Testis (tissue), 2 donors: ENCODE data around the gene CTPS1.

Source experiments
- CTCF ChIP-seq, 3 experiments: fragments of 450-650 bp in 2 of 3; fragments of 200-600 bp in 1 of 3; sonication (generic) in 1 of 3; IDR thresholded peaks; one replicate each; pipeline ENCODE4 v1.5.1; 2016 to 2019; ENCODE audit warnings: antibody characterized with exemption in 3 of 3, mild to moderate bottlenecking in 2 of 3, moderate library complexity in 1 of 3
- POLR2A ChIP-seq: fragments of 450-650 bp; IDR thresholded peaks from one replicate; pipeline ENCODE4 v1.6.1; 2017; ENCODE audit warnings: antibody characterized with exemption, mild to moderate bottlenecking, moderate library complexity

DNA sequence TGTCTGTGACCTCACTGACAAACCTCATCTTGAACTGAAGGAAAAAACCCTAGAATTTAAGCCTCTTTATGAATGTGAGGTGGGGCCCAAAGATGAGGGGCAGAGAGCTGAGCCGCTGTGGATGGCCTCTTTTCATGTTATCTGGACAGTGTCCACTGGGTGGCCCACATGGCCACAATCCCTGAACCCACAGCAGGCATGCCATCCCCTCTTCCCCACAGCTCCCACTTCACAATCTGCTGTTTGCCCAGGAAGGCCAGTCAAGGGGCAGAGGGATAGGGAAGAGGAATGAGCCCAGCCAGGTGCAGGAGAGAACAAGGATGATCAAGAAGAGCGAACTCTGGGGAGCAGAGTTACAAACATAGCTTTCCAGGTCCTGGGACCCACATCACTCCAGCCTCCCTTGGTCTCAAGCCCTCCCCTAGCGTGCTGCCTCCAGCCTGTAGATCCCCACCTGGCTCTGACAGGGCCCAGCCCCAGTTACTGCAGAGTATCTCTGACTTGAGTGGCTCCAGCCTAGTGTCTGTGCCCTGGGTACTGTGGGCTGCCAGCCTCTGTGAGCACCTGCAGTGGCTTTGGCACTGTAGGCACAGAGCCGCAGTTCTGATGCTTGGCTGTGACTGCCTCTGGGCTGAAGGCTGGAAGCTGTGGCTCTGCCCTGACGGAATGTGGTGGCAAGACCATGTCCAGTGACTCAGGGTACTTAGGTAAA is 43.9 kb downstream of the CTPS1 start:
- TF ChIP-seq CTCF (IDR thresholded peaks at IDR 0.05): no peak
- no peak for TF ChIP-seq POLR2A
